Measurements from ENCODE around the gene PPP2R2C.

Gene PPP2R2C

GRCh38 chr4:6365545-6366086 is 106.8 kb downstream of the PPP2R2C start:
- DNase-seq (ENCODE audit: low read depth in 2 of 2), result no peak

DNA sequence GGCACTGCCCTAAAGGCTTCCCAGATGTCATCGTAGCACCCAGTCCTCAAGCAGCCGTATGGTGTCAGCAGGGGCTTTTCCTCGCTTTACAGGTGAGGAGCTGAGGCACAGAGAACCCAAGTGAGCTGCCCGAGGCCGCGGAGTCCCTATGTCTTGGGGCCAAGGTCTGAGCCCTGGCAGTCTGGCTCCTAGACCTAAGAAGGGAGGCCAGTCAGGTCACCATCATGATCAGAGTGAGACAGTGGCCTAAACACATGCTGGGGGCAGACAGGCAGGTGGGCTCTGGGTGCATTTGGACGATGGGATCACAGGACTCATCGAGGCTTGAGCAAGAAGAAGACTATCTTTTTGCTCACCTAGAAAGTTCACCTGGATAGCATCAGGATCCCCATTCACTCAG is 107.8 kb downstream of the PPP2R2C start:
- no peak for DNase-seq (ENCODE audit: low read depth in 2 of 2)

DNA sequence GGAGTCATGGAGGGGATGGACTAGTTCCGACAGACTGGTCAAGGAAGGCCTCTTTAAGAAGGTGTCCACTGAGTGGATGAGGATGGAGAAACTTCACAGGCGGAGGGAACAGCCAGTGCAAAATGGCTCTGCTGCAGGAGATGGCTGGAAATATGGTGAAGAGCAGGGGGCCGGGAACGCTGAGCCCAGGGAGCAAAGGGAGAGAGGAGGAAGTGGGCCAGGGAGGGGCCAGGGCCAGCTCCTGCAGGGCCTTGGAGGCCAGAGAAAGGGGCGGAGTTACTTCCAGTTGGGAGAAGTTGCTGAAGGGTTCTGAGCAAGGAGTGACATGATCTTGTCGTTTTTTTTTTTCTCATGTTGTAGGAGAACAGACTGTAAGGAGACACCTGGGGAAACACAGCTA is 108.3 kb downstream of the PPP2R2C start:
- no peak for DNase-seq (ENCODE audit: low read depth in 2 of 2)

GRCh38 chr4:6362896-6363295 is 109.5 kb downstream of the PPP2R2C start:
- no peak for DNase-seq (ENCODE audit: low read depth in 2 of 2)

DNA sequence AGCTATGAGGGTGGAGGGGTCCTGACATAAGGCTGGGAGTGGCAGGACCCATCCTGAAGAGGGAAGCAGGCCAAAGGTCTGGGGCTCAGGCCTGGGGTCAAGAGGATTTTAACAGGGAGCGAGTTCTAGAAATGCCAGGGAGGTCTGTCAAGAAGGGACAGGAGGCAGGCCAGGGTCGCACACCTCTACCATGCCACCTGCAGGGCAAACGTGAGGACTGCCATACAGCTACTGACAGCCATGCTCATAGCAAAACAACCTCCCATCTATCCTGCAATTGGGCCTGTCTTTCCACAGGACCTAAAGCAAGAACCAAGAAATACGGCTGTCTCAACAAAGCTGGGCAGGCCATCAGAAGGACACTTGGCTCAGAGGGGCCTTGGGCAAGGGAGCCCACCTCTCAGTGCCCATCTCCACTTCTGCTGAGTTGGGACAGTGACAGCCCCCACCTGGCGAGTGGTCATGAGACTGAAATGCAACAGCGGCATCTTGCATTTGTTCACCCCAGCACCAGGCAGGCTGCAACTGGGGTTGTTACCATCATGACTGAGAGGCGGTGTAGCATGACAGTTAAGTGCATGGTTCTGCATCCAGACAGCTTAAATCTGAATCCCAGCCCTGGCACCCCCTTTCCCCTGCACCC is 110.0 kb downstream of the PPP2R2C start:
- no peak for DNase-seq (ENCODE audit: low read depth in 2 of 2)

DNA sequence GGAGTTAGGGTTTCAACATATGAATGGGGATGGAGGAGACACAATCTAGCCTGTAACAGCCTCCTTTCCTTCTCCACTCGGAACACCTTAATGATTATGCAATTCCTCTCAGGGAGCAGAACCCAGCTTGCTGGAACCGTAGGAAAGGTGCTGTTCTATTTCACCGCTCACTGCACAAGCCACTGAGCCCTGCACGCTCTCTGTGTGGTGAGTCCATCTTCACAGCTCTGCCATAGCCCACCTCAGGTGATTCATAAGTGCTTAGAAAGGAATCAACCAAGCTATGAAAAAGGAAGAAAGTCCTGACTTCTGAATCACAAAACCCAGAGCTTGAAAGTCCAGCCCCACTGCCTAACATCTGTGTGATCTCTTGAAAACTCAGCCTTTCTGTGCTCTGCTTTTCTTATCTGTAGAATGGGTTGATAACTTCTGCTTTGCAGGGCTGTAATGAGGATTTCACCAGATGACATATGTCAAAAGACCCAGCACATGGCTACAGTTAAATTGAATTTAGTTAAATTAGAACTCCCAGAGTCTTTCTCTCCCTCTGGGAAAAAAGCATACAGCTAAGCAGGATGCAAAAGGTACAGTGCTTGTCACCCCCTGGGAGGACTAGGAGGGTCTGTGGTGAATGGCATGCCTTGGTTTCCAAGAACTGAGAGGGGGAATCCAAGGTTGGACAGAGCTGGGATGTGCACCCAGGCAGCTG is 111.2 kb downstream of the PPP2R2C start:
- DNase-seq (ENCODE audit: low read depth in 2 of 2), result no peak

GRCh38 chr4:6360385-6360784 is 112.0 kb downstream of the PPP2R2C start:
- no peak for DNase-seq (ENCODE audit: low read depth in 2 of 2)

DNA sequence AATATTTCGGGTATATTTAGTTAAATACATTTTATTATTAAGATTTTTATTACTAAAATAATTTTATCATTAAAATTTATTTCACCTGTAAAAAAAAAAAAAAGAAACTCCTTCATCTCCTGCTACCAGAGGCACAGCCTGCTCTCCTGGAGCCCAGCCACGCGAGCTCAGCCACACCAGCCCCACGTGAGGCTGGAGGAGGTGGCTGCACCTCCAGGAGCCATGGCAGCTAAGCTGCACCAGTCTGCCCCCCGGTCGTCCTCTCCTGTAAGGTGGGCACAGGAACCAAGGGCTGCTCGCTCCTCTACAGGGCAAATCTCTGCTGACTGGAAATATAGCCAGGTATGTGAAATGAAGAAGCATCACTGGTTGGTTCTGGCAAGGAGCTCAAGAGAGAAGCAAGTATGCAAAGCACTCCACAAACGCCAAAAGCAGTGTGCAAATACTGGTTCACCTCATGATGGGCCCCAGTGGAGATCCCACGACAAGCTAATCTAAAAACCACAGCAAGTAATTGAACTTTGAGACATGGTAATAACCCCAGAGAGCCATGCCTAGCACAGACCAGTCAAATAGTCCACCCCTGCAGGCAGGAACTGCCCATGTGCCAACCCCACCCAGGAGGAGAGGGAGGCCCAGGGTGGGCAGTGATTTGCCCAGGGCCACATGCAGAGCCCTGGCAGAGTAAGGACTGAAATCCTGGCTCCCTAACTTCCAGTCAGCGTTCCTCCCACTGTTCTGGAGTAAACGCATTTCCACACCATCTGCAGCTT is 112.7 kb downstream of the PPP2R2C start:
- no peak for DNase-seq (ENCODE audit: low read depth in 2 of 2)

DNA sequence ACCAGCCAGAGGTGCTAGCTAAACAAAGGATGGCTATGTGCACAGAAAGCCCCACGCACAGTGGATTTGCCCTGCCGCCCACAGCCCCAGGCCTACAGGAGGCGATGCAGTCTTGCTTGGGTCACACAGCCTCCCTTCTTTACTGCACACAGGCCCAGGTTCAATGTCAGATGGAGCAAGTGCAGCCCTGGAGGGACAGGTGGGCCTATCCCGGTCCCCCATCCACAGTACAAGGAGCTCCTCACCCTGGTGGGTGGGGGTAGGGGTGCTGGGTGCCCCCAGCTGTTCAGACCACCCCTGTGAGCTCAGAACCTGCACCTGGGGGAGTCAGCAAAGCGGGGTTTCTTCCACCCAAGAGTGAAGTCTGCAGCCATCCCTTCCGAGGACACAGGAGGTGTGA is 114.9 kb downstream of the PPP2R2C start:
- DNase-seq (ENCODE audit: low read depth in 2 of 2), result no peak

- DNase-seq (ENCODE audit: low read depth in 2 of 2), result no peak
Observed at GRCh38 chr4:6356076-6356560, 116.3 kb downstream of the PPP2R2C start.

DNA sequence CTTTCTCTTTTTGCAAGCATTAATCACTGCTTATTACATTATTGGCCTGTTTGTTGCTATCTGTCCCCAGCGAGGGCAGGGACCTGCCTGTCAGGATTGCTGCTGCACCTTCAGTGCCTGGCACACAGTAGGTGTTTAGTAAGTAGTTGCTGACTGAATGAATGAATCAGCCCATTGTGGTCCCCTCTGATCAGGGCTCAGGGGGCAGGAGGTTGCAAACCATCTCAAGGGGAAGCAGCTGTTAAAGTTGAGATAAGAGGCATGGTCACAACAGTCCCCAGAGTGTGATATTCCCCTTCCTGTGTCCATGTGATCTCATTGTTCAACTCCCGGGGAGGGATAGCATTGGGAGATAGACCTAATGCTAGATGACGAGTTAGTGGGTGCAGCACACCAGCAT is 117.4 kb downstream of the PPP2R2C start:
- no peak for DNase-seq (ENCODE audit: low read depth in 2 of 2)

DNA sequence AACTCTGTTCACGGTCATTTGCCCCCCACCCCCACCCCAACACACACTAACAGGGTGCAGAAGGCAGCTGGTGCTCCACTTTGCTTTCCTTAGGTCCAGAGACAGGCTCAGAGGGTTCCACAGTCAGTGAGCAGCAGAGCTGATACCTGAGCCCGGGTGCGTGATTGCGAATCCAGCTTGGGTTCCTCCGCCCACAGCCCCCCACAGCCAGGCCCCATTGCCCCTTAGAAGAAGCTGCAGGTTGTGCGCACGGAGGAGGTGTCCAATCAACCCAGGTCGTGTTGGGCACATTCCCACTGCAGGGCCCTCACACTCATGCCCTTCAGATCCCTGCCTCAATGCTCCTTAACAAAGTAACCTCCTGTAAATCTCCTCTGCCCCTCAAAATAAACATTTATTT is 117.8 kb downstream of the PPP2R2C start:
- DNase-seq (ENCODE audit: low read depth in 2 of 2), result no peak

GRCh38 chr4:6354119-6354518 is 118.3 kb downstream of the PPP2R2C start:
- DNase-seq (ENCODE audit: low read depth in 2 of 2), result no peak

GRCh38 chr4:6352031-6352692 is 120.3 kb downstream of the PPP2R2C start:
- no peak for DNase-seq (ENCODE audit: low read depth in 2 of 2)

GRCh38 chr4:6351246-6352000 is 121.0 kb downstream of the PPP2R2C start:
- DNase-seq (ENCODE audit: low read depth in 2 of 2), result no peak

- no peak for DNase-seq (ENCODE audit: low read depth in 2 of 2)
Observed at GRCh38 chr4:6350646-6351045, 121.8 kb downstream of the PPP2R2C start.

GRCh38 chr4:6349896-6350603 is 122.4 kb downstream of the PPP2R2C start:
- no peak for DNase-seq (ENCODE audit: low read depth in 2 of 2)

GRCh38 chr4:6348408-6348807 is 124.0 kb downstream of the PPP2R2C start:
- DNase-seq (ENCODE audit: low read depth in 2 of 2), result no peak

GRCh38 chr4:6347511-6348045 is 124.8 kb downstream of the PPP2R2C start:
- no peak for DNase-seq (ENCODE audit: low read depth in 2 of 2)
